Subcutaneous adipose tissue (tissue), 4 donors: ENCODE measurements around the gene USP20. TPM values are rescaled to one million over a fixed set of nuclear protein-coding genes. Genes with fewer than 3 reads are reported as not detected.

ENCODE experiments used
- total RNA-seq, 4 donors: library from RNA; depleted of rRNA; stranded (reverse); fragments of >200 nt; gene quantifications; one replicate each; pipeline ENCODE4 v1.1.0, GENCODE V29; 2016
- TF ChIP-seq, protein P1 (sequence below): fragments of 450-650 bp; IDR thresholded peaks from one replicate; pipeline ENCODE4 v1.5.1; 2016; ENCODE audit warnings: low read depth, mild to moderate bottlenecking, control low read depth, antibody characterized with exemption, moderate library complexity

The USP20 gene
- total RNA-seq, 4 donors from 2014 or later, result 12.1 to 23.7 (median 19.8) TPM

DNA sequence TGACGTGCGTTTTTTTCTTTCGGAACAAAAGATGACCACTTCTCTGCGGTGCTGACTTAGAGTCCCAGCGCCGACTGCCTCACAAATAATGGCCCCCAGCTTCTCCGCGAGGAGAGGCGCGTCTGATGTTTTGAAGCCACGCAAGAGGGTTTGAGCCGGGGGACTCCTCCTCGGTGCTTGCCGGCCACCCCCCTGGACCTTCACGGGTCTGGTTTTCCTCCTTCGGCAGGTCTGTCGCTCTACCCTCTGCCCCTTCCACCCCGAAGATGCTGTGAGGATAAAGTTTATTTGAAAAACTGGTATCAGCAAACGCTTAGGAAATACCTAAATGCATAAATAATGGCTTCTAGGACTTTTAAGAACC is 584 bp downstream of the USP20 start:
- TF ChIP-seq, protein P1, sequence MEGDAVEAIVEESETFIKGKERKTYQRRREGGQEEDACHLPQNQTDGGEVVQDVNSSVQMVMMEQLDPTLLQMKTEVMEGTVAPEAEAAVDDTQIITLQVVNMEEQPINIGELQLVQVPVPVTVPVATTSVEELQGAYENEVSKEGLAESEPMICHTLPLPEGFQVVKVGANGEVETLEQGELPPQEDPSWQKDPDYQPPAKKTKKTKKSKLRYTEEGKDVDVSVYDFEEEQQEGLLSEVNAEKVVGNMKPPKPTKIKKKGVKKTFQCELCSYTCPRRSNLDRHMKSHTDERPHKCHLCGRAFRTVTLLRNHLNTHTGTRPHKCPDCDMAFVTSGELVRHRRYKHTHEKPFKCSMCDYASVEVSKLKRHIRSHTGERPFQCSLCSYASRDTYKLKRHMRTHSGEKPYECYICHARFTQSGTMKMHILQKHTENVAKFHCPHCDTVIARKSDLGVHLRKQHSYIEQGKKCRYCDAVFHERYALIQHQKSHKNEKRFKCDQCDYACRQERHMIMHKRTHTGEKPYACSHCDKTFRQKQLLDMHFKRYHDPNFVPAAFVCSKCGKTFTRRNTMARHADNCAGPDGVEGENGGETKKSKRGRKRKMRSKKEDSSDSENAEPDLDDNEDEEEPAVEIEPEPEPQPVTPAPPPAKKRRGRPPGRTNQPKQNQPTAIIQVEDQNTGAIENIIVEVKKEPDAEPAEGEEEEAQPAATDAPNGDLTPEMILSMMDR, result no peak

DNA sequence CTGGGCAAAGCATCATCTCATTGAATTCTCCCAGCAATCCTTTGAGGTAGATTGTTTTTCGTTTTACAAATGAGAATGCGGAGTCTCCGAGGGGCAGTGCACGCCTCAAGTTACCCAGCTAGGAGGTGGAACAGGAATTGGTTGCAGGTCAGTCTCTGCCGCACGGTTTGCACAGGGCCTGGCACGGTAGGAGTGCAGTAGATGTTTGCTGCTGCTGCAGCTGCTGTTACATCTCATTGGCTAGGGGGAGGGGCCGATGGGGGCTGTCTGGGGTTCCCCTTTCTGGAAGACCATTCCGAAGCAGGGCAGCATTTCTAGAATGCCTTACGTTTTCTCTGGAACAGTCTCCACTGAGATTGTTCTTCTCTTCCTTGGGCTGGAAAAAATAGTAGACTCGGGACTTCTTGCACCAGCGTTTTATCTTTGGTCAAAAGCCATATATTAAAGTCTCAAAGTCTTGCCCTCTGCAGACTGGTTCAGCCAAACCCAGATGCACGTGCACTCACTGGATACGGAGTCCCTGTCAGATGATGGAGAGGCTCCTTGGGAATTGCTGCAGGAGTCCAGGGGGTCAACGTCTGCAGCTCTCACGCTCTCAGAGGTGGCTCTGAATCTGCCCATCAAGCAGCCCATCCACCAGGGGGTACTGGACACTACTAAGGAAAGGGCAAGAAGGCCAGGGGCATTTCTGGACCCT is 1.2 kb downstream of the USP20 start:
- TF ChIP-seq, protein P1, result no peak

DNA sequence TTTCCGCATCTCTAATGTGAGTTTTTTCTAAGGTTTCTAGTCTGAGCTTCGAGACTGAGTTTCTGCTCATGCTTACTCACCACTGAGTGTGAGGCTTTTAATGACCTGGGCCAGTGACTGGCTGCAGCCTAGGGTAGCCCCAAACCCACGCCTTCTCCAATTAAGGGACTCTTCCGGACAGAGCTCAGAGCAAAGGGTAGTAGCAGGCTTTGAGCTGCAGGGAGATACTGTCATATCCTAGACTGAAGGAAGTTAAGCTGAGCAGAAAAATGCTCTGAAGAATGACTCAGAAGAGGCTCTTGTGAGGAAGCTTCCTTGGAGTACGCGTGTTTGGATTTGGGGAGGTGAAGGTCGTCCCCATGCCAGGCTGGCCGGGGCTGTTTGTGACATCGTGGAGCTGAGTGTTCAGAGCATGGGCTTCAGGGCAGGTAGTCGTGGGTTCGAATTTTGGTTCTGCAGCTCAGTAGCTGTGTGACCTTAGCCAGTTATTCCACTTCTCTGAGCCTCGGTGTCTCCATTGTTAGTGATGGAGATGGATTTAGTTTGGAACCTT is 3.5 kb downstream of the USP20 start:
- TF ChIP-seq, protein P1, result no peak

DNA sequence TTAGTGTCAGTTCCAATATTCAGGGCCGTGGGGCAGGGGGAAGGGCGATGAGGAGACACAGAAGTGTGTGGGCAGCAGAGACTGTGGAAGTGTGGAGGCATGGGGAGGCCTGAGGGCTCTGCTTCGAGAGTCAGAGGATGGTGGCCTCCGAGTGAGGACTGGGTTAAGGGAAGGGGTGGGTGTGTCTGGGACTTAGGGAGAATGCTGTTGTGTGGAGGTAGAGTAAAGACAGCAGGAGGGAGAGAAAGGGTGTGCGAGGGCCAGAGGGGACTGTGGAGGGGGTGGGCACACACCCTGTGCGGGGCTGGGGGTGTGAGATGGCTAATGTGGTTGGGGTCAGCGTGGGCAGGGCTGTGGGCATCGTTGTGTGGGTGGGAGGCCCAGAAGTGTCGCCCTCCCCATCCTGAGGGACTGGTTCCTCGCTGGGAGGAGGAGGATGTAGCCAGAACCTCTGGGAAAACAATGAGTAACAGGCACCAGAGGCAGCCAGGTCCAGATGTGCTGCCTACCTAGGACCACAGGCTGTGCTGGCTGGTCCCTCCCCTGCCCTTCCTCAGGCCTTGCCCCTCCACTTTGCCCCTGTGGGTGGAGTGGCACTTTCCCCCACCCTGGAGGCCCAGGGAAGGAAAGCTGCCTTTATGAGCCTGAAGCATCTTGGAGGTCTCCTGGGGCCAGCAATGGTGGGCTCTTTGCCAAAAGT is 4.2 kb downstream of the USP20 start:
- TF ChIP-seq, protein P1, result no peak

DNA sequence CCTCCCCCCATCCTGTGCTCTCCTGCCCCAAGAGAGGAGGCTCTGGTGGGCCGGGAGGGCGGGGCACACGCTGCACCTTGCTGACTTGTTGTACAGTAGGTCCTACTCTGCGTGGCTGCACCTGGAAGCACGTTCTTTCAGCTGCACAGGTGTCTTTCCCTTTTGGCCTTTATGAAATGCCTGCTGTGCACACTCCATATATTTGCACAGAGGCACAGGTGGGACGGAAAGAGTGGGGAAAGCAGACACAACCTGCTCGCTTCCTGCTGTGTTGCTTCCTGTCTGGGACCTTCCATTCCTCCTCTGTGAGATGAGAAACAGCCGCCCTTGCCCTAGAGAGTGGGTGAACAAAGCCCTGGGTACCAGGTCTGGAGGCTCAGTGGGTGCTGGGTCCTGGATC is 4.8 kb downstream of the USP20 start:
- TF ChIP-seq, protein P1, result no peak

DNA sequence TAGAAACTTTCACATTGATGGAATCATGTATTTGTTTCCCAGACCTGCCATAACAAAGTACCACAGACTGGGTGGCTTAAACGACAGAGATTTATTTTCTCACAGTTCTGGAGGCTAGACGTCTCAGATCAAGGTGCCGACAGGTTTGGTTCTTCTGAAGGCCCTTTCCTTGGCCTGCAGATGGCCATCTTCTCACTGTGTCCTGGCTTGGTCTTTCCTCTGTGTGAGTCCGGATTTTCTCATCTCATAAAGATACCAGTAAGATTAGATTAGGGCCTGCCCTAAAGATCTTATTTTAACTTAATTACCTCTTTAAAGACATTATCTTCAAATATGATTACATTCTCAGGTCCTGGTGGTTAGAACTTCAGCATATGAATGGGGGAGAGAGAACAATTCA is 5.8 kb downstream of the USP20 start:
- TF ChIP-seq, protein P1, result no peak

DNA sequence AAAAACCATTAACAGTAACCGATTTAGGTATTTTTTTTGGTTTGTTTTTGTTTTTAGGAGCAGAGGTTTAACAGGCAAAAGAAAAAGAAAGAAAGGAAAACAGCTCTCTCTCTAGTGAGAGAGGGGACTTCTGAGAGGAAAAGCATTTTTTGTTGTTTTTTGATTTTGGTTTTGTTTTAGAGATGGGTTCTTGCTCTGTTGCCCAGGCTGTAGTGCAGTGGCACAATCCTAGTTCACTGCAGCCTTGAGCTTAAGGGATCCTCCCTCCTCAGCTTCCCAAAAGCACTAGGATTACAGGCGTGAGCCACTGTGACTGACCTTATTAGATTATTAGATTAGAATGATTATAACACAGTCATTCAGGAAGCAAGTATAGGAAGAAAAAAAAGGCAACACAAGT is 10.1 kb downstream of the USP20 start:
- TF ChIP-seq, protein P1, result no peak
